WTC11 (cell line): Measurements from ENCODE around the gene RANBP3. TPM values are rescaled to one million over a fixed set of nuclear protein-coding genes. Genes with fewer than 3 reads are reported as not detected.
A peak's percentile ranks its signal among the peaks of the same experiment; 100 is the strongest.

ENCODE experiments used
- ATAC-seq: fragments of 200-7000 bp; cut with Tn5 transposase; 2 replicates; pipeline ENCODE4 v1.10.0; 2021; ENCODE audit warnings: mild to moderate bottlenecking, moderate library complexity
- CTCF ChIA-PET: fragments of 300-600 bp; sonication (Branson Sonifier 250); formaldehyde crosslinking; loops from one replicate; lab custom pipeline; 2021; ENCODE audit warnings: antibody characterized with exemption; lab: Charles Lee
- POLR2A ChIA-PET: fragments of 350-600 bp; sonication (Branson Sonifier 250); formaldehyde crosslinking; loops from one replicate; lab custom pipeline; 2021; ENCODE audit warnings: antibody characterized with exemption; lab: Charles Lee
- DNase-seq: peaks from one replicate; pipeline ENCODE4 v3.0.0; 2021; ENCODE audit warnings: low spot score
- H3K27ac Mint-ChIP-seq: 2 replicates; pipeline ENCODE4 v1.8.0; 2021; ENCODE audit warnings: mixed read lengths
- H3K27me3 Mint-ChIP-seq: 2 replicates; pipeline ENCODE4 v1.8.0; 2021; ENCODE audit warnings: low read depth, mild to moderate bottlenecking, moderate library complexity, mixed read lengths
- H3K36me3 Mint-ChIP-seq: 2 replicates; pipeline ENCODE4 v1.8.0; 2021; ENCODE audit warnings: mixed read lengths
- H3K4me1 Mint-ChIP-seq: 2 replicates; pipeline ENCODE4 v1.8.0; 2022; ENCODE audit warnings: mixed read lengths
- H3K4me3 Mint-ChIP-seq: 2 replicates; pipeline ENCODE4 v1.8.0; 2021; ENCODE audit warnings: mild to moderate bottlenecking, moderate library complexity, mixed read lengths
- H3K9me3 Mint-ChIP-seq: 2 replicates; pipeline ENCODE4 v1.8.0; 2021; ENCODE audit warnings: mixed read lengths
- ATF1 ChIP-seq: sonication (generic); formaldehyde crosslinking; IDR thresholded peaks from 2 replicates; pipeline ENCODE4 v1.8.1; 2023; ENCODE audit warnings: mild to moderate bottlenecking, moderate library complexity, missing genetic modification reagents
- CBFB ChIP-seq: sonication (generic); formaldehyde crosslinking; IDR thresholded peaks from 2 replicates; pipeline ENCODE4 v1.8.1; 2022; ENCODE audit warnings: mild to moderate bottlenecking, low read depth, missing genetic modification reagents
- GABPB1 ChIP-seq: sonication (generic); formaldehyde crosslinking; IDR thresholded peaks from 2 replicates; pipeline ENCODE4 v1.8.1; 2023; ENCODE audit warnings: mild to moderate bottlenecking, missing genetic modification reagents
- GRHL2 ChIP-seq: fragments of 250-450 bp; sonication (Bioruptor Pico); IDR thresholded peaks from 2 replicates; pipeline ENCODE4 v1.8.0; 2022; ENCODE audit warnings: mild to moderate bottlenecking, moderate library complexity; ENCODE audit not compliant: insufficient replicate concordance, severe bottlenecking
- OVOL2 ChIP-seq: fragments of 250-450 bp; sonication (Bioruptor Pico); IDR thresholded peaks from 2 replicates; pipeline ENCODE4 v1.9.0; 2021; ENCODE audit warnings: mild to moderate bottlenecking, borderline replicate concordance
- SMAD3 ChIP-seq: sonication (generic); formaldehyde crosslinking; IDR thresholded peaks from 2 replicates; pipeline ENCODE4 v1.8.0; 2022; ENCODE audit warnings: missing genetic modification reagents, mild to moderate bottlenecking, borderline replicate concordance
- TP53 ChIP-seq: sonication (generic); formaldehyde crosslinking; IDR thresholded peaks from 2 replicates; pipeline ENCODE4 v1.8.1; 2023; ENCODE audit warnings: mild to moderate bottlenecking, missing genetic modification reagents
- ZBTB43 ChIP-seq: sonication (generic); formaldehyde crosslinking; IDR thresholded peaks from 2 replicates; pipeline ENCODE4 v1.8.1; 2023; ENCODE audit warnings: mild to moderate bottlenecking, missing genetic modification reagents
- ZNF219 ChIP-seq: sonication (generic); formaldehyde crosslinking; IDR thresholded peaks from 2 replicates; pipeline ENCODE4 v1.8.0; 2023; ENCODE audit warnings: missing genetic modification reagents, mild to moderate bottlenecking, borderline replicate concordance
- ZNF281 ChIP-seq: sonication (generic); formaldehyde crosslinking; IDR thresholded peaks from 2 replicates; pipeline ENCODE4 v1.8.0; 2023; ENCODE audit warnings: mild to moderate bottlenecking, missing genetic modification reagents
- total RNA-seq: library from RNA; stranded (reverse); gene quantifications from 3 replicates; pipeline ENCODE4 v1.2.3, GENCODE V29; 2021
- TF ChIP-seq, protein P1 (sequence below): fragments of 250-450 bp; sonication (Bioruptor Pico); IDR thresholded peaks from 2 replicates; pipeline ENCODE4 v1.9.0; 2021; ENCODE audit warnings: mild to moderate bottlenecking
- TF ChIP-seq, protein P2 (sequence below): sonication (generic); formaldehyde crosslinking; IDR thresholded peaks from 2 replicates; pipeline ENCODE4 v1.8.1; 2022; ENCODE audit warnings: missing genetic modification reagents, borderline replicate concordance
- TF ChIP-seq, protein P3 (sequence below): sonication (generic); formaldehyde crosslinking; IDR thresholded peaks from 2 replicates; pipeline ENCODE4 v1.8.0; 2022; ENCODE audit warnings: mild to moderate bottlenecking, missing genetic modification reagents

RANBP3 gene
- total RNA-seq, 1 experiment from 2014 or later, result 76.3 TPM

DNA sequence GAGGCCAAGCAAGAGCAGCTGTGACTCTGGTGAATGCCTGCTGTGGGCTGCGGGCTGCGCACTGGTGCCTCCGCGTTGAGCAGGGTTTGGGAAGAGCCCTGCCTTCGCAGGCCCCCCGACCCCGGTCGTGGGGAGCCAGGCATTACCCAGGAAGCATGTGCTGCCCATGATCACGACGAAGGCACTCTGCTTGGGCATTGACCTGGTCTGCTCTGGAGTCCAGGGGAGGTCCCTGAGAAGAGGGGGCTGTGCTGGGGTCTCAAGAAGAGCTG, 19.2 kb downstream of the RANBP3 start (continued):
- TF ChIP-seq ZNF281 (CRISPR knock-in tag) (no peak), GRHL2 (CRISPR knock-in tag) (no peak), GABPB1 (CRISPR knock-in tag) (no peak)

DNA sequence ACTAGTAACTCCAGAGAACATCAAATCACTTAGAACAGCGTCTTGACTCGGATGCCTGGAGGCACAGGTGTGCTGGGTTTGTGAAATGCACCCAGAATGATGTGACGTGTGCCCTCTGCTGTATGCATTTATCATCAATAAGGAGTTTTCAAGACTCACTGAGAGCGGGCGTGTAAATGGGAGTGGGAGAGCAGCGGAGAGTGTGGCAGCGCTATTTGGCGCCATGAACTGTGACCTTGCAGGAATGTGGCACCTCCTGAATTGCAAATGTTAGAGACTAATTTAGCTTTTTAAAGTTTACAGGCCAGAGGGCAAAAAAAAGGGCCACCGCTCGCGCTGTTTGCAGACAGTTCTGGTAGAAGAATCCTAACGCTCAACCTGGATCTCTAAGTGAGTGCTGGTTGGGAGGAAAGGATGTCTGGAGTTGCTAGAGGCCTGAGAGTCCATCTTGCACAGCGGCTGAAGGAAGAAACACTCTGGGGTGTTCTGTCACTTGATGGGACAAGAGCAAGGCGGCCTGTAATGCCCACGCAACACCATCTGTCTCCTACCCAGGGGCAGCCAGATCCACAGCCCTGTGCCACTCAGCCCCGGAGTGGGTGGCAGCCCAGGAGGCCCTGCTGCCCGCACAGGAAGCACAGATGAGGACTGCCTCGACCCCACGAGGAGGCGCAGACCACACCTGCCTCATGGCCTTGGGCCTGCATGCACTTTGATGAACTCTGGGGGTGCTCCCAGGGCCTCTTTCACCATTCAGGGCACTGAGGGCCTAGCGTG, 19.7 kb downstream of the RANBP3 start:
- Mint-ChIP-seq H3K27me3 (no peaks in the 10 kb centered on the region), H3K36me3 (no peaks in the 10 kb centered on the region), H3K9me3 (no peaks in the 10 kb centered on the region), H3K4me1 (peaks cover 84% of the 10 kb centered on the region), H3K4me3 (no peak overlapping the region), H3K27ac (peak overlapping the region; percentile 87)
- DNase-seq, result no peak
- TF ChIP-seq OVOL2 (no peak), CBFB (CRISPR knock-in tag) (no peak), TP53 (CRISPR knock-in tag) (no peak), ZNF219 (CRISPR knock-in tag) (no peak), ZBTB43 (CRISPR knock-in tag) (no peak), GABPB1 (CRISPR knock-in tag) (no peak), ATF1 (CRISPR knock-in tag) (no peak), SMAD3 (CRISPR knock-in tag) (no peak)
- TF ChIP-seq, protein P1, sequence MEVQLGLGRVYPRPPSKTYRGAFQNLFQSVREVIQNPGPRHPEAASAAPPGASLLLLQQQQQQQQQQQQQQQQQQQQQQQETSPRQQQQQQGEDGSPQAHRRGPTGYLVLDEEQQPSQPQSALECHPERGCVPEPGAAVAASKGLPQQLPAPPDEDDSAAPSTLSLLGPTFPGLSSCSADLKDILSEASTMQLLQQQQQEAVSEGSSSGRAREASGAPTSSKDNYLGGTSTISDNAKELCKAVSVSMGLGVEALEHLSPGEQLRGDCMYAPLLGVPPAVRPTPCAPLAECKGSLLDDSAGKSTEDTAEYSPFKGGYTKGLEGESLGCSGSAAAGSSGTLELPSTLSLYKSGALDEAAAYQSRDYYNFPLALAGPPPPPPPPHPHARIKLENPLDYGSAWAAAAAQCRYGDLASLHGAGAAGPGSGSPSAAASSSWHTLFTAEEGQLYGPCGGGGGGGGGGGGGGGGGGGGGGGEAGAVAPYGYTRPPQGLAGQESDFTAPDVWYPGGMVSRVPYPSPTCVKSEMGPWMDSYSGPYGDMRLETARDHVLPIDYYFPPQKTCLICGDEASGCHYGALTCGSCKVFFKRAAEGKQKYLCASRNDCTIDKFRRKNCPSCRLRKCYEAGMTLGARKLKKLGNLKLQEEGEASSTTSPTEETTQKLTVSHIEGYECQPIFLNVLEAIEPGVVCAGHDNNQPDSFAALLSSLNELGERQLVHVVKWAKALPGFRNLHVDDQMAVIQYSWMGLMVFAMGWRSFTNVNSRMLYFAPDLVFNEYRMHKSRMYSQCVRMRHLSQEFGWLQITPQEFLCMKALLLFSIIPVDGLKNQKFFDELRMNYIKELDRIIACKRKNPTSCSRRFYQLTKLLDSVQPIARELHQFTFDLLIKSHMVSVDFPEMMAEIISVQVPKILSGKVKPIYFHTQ (CRISPR knock-in tag), result no peak
- TF ChIP-seq, protein P2, sequence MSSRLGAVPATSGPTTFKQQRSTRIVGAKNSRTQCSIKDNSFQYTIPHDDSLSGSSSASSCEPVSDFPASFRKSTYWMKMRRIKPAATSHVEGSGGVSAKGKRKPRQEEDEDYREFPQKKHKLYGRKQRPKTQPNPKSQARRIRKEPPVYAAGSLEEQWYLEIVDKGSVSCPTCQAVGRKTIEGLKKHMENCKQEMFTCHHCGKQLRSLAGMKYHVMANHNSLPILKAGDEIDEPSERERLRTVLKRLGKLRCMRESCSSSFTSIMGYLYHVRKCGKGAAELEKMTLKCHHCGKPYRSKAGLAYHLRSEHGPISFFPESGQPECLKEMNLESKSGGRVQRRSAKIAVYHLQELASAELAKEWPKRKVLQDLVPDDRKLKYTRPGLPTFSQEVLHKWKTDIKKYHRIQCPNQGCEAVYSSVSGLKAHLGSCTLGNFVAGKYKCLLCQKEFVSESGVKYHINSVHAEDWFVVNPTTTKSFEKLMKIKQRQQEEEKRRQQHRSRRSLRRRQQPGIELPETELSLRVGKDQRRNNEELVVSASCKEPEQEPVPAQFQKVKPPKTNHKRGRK, result no peak
- TF ChIP-seq, protein P3, sequence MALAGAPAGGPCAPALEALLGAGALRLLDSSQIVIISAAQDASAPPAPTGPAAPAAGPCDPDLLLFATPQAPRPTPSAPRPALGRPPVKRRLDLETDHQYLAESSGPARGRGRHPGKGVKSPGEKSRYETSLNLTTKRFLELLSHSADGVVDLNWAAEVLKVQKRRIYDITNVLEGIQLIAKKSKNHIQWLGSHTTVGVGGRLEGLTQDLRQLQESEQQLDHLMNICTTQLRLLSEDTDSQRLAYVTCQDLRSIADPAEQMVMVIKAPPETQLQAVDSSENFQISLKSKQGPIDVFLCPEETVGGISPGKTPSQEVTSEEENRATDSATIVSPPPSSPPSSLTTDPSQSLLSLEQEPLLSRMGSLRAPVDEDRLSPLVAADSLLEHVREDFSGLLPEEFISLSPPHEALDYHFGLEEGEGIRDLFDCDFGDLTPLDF (CRISPR knock-in tag), result no peak
- ChIA-PET POLR2A (no interaction called here), CTCF (interaction anchor here (1.3 to 5.2 kb wide), 3 partner anchors 10 to 154 kb away, joined by 3 to 41 read pairs (median 11); no protein-coding TSS in a partner anchor)
- no peak for ATAC-seq
